HepG2 (cell line): ENCODE measurements around the gene MYH7. TPM values are rescaled to one million over a fixed set of nuclear protein-coding genes. Genes with fewer than 3 reads are reported as not detected.

Experiments
- ELF4 ChIP-seq: sonication (generic); formaldehyde crosslinking; IDR thresholded peaks from 2 replicates; pipeline ENCODE4 v1.5.0; 2020; ENCODE audit warnings: missing genetic modification reagents, mild to moderate bottlenecking, moderate library complexity, borderline replicate concordance
- ETV6 ChIP-seq: sonication (generic); formaldehyde crosslinking; conservative IDR thresholded peaks from 2 replicates; pipeline ENCODE4 v1.4.0; 2020; ENCODE audit warnings: missing genetic modification reagents
- FOXJ3 ChIP-seq: sonication (generic); formaldehyde crosslinking; IDR thresholded peaks from 2 replicates; pipeline ENCODE4 v1.4.0; 2020; ENCODE audit warnings: missing genetic modification reagents, mild to moderate bottlenecking, borderline replicate concordance
- HDAC1 ChIP-seq: sonication (generic); formaldehyde crosslinking; IDR thresholded peaks from 2 replicates; pipeline ENCODE4 v1.5.1; 2020; ENCODE audit warnings: mild to moderate bottlenecking, missing genetic modification reagents
- HOXA7 ChIP-seq: sonication (generic); formaldehyde crosslinking; IDR thresholded peaks from 2 replicates; pipeline ENCODE4 v1.8.1; 2022; ENCODE audit warnings: mild to moderate bottlenecking, missing genetic modification reagents, moderate library complexity
- MED13 ChIP-seq: sonication (generic); formaldehyde crosslinking; IDR thresholded peaks from 2 replicates; pipeline ENCODE4 v1.5.0; 2020; ENCODE audit warnings: missing genetic modification reagents
- NR2F2 ChIP-seq: IDR thresholded peaks from 2 replicates; pipeline ENCODE4 v1.6.1; 2012; ENCODE audit warnings: low read depth, inconsistent platforms, borderline replicate concordance
- POLR2AphosphoS5 ChIP-seq: IDR thresholded peaks from 2 replicates; pipeline ENCODE4 v1.6.1; 2012; ENCODE audit warnings: low read depth, low read length
- TCF7L2 ChIP-seq: IDR thresholded peaks from 2 replicates; pipeline ENCODE4 v1.6.1; 2011; ENCODE audit warnings: mild to moderate bottlenecking, low read depth, low read length, moderate library complexity
- ZNF160 ChIP-seq: sonication (generic); formaldehyde crosslinking; IDR thresholded peaks from 2 replicates; pipeline ENCODE4 v1.8.0; 2022; ENCODE audit warnings: mild to moderate bottlenecking, inconsistent platforms, missing genetic modification reagents
- ZNF552 ChIP-seq: sonication (generic); formaldehyde crosslinking; IDR thresholded peaks from 2 replicates; pipeline ENCODE4 v1.9.0; 2022; ENCODE audit warnings: missing genetic modification reagents, mild to moderate bottlenecking, borderline replicate concordance
- ZNF564 ChIP-seq: sonication (generic); formaldehyde crosslinking; IDR thresholded peaks from 2 replicates; pipeline ENCODE4 v1.8.1; 2023; ENCODE audit warnings: mild to moderate bottlenecking, missing genetic modification reagents
- ZNF619 ChIP-seq: sonication (generic); formaldehyde crosslinking; IDR thresholded peaks from 2 replicates; pipeline ENCODE4 v1.4.0; 2020; ENCODE audit warnings: mild to moderate bottlenecking, missing genetic modification reagents
- ZNF768 ChIP-seq: sonication (generic); formaldehyde crosslinking; IDR thresholded peaks from 2 replicates; pipeline ENCODE4 v1.4.0; 2020; ENCODE audit warnings: missing genetic modification reagents
- polyA plus RNA-seq, 8 experiments: library from polyadenylated mRNA; depleted of rRNA in 3 of 8; stranded (reverse) in 7 of 8; unstranded in 1 of 8; fragments of >200 nt; fragmentation: Illumina TruSeq in 4 of 8; extraction: Trizol in 4 of 8; gene quantifications; 2 replicates each; pipeline versions ENCODE4 v1.2.1 to v1.2.3, GENCODE V29; 2011 to 2016; ENCODE audit warnings: low read depth in 4 of 8, missing spikeins in 1 of 8, mixed read lengths in 1 of 8; ENCODE audit not compliant: insufficient read depth in 1 of 8
- total RNA-seq, 5 experiments: library from RNA; depleted of rRNA; stranded (reverse); fragments of >200 nt; fragmentation: Illumina TruSeq; extraction: Trizol; gene quantifications; 2 replicates each; pipeline ENCODE4 v1.2.3, GENCODE V29; 2016; ENCODE audit warnings: low read depth in 1 of 5
- TF ChIP-seq, protein P1 (sequence below): sonication (generic); formaldehyde crosslinking; IDR thresholded peaks from 2 replicates; pipeline ENCODE4 v1.5.0; 2020; ENCODE audit warnings: missing genetic modification reagents
- TF ChIP-seq, protein P2 (sequence below): sonication (generic); formaldehyde crosslinking; IDR thresholded peaks from 2 replicates; pipeline ENCODE4 v1.8.0; 2023; ENCODE audit warnings: mild to moderate bottlenecking, missing genetic modification reagents
- TF ChIP-seq, protein P3 (sequence below): sonication (generic); formaldehyde crosslinking; IDR thresholded peaks from 2 replicates; pipeline ENCODE4 v1.5.1; 2020; ENCODE audit warnings: missing genetic modification reagents, mild to moderate bottlenecking, borderline replicate concordance
- TF ChIP-seq, protein P4 (sequence below): sonication (generic); formaldehyde crosslinking; IDR thresholded peaks from 2 replicates; pipeline ENCODE4 v1.8.1; 2022; ENCODE audit warnings: low read depth, mild to moderate bottlenecking, missing genetic modification reagents
- TF ChIP-seq, protein P5 (sequence below): sonication (generic); formaldehyde crosslinking; IDR thresholded peaks from 2 replicates; pipeline ENCODE4 v1.8.1; 2023; ENCODE audit warnings: missing genetic modification reagents, mild to moderate bottlenecking, borderline replicate concordance

MYH7 gene
- total and polyA plus RNA-seq, 2 of the 13 experiments (the other 11 are each of a cell fraction or from before 2014, with no cell fraction given), result 0.04 TPM; not detected in 1

DNA sequence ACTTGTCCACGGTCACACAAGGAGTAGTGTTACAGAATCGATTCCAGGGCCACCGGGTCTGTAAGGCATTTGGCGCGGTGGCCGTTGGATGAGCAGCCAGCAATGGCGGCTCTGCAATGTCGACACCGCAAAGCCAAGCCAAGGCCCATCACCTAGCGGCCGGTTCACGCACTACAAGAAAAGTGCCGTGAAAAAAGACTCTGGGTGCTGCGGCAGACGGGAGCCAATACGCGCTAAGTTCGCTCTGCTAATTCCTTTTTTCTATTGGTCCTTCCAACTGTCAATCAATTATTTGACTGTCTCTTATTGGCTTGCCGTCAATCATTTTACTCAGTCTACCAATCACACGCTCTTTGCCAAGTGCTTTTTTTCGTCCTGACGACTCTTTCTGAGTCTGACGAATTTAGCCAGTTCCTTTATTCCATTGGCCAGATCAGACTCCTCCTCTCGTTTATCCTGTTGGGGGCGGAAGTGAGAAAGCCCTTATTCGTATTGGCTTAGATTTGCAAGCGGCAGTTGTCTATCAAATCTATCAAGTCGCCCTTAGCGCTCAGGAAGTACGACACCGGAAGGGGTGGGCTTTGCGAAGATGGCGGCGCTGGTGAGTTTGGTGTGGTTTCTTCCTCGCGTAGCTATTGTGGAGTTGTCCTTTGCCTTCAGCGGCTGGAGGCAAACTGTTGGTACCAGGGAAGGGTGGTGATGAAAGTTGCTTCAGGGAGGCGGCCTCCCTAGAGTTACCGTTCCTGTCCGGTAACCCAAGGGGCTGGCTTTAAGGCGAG, 33.9 kb upstream of the MYH7 start, which contains the start of gene NGDN (continued):
- TF ChIP-seq, protein P1, sequence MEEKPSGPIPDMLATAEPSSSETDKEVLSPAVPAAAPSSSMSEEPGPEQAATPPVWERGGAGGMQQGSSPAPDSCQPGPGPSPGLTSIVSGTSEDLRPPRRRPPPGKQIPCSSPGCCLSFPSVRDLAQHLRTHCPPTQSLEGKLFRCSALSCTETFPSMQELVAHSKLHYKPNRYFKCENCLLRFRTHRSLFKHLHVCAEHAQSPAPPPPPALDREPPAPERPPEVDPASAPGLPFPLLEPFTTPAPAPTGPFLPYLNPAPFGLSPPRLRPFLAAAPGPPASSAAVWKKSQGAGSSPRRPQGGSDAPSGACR (CRISPR knock-in tag), result peak; percentile 57; the same call in 1 of the 2 replicates
- TF ChIP-seq MED13 (peak; percentile 88), TCF7L2 (no peak), HOXA7 (CRISPR knock-in tag) (no peak), FOXJ3 (CRISPR knock-in tag) (no peak; the same call in 1 of the 2 replicates), ZNF619 (CRISPR knock-in tag) (peak; percentile 92; the same call in 1 of the 2 replicates), ZNF160 (peak; percentile 37; the same call in 1 of the 2 replicates), POLR2AphosphoS5 (peak; percentile 98), ETV6 (CRISPR knock-in tag) (peak; percentile 92), HDAC1 (peak; percentile 99), NR2F2 (no peak; the same call in 1 of the 2 replicates), ZNF552 (CRISPR knock-in tag) (no peak), ZNF768 (CRISPR knock-in tag) (peak; percentile 82), ELF4 (CRISPR knock-in tag) (peak; percentile 97; the same call in 1 of the 2 replicates), ZNF564 (CRISPR knock-in tag) (peak; percentile 85; the same call in 1 of the 2 replicates)
- TF ChIP-seq, protein P2, sequence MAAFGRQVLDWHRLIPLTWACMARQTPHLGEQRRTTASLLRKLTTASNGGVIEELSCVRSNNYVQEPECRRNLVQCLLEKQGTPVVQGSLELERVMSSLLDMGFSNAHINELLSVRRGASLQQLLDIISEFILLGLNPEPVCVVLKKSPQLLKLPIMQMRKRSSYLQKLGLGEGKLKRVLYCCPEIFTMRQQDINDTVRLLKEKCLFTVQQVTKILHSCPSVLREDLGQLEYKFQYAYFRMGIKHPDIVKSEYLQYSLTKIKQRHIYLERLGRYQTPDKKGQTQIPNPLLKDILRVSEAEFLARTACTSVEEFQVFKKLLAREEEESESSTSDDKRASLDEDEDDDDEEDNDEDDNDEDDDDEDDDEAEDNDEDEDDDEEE (CRISPR knock-in tag), result peak; percentile 95
- TF ChIP-seq, protein P3, sequence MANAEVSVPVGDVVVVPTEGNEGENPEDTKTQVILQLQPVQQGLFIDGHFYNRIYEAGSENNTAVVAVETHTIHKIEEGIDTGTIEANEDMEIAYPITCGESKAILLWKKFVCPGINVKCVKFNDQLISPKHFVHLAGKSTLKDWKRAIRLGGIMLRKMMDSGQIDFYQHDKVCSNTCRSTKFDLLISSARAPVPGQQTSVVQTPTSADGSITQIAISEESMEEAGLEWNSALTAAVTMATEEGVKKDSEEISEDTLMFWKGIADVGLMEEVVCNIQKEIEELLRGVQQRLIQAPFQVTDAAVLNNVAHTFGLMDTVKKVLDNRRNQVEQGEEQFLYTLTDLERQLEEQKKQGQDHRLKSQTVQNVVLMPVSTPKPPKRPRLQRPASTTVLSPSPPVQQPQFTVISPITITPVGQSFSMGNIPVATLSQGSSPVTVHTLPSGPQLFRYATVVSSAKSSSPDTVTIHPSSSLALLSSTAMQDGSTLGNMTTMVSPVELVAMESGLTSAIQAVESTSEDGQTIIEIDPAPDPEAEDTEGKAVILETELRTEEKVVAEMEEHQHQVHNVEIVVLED (CRISPR knock-in tag), result peak; percentile 68; the same call in 1 of the 2 replicates
- TF ChIP-seq, protein P4, sequence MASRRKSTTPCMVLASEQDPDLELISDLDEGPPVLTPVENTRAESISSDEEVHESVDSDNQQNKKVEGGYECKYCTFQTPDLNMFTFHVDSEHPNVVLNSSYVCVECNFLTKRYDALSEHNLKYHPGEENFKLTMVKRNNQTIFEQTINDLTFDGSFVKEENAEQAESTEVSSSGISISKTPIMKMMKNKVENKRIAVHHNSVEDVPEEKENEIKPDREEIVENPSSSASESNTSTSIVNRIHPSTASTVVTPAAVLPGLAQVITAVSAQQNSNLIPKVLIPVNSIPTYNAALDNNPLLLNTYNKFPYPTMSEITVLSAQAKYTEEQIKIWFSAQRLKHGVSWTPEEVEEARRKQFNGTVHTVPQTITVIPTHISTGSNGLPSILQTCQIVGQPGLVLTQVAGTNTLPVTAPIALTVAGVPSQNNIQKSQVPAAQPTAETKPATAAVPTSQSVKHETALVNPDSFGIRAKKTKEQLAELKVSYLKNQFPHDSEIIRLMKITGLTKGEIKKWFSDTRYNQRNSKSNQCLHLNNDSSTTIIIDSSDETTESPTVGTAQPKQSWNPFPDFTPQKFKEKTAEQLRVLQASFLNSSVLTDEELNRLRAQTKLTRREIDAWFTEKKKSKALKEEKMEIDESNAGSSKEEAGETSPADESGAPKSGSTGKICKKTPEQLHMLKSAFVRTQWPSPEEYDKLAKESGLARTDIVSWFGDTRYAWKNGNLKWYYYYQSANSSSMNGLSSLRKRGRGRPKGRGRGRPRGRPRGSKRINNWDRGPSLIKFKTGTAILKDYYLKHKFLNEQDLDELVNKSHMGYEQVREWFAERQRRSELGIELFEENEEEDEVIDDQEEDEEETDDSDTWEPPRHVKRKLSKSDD, result peak; percentile 97
- TF ChIP-seq, protein P5, sequence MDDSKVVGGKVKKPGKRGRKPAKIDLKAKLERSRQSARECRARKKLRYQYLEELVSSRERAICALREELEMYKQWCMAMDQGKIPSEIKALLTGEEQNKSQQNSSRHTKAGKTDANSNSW (CRISPR knock-in tag), result 0 out of 2 replicates have a peak, but pooled peaks have one; percentile 25
